ENCODE measurements around the gene LENG1.

DNA sequence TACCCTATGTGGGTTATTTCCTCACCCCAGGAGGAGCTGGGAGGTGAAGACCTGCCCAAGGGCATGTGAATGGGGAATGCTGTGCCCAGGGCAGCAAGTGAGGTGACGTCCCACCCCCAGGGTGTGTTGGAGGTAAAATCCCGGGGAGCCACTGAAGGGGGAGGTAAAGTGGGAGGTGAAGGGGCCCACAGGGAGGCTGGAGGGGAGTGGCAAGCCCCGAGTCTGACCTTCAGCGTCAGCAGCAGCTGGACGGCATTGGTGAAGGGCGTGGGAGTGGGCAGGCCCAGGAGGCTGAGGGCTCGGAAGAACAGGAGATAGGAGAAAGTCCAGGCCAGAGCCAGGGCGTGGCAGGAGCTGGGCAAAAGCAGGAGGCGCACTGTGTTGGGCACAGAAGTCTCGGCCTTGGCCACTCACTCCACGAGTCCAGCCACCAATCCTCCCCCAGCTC lies 27.4 kb upstream of the LENG1 start:
- TF ChIP-seq EZH2phosphoT487 (conservative IDR thresholded peaks at IDR 0.05; ENCODE audit: low read length) (no peak), CTCF (IDR thresholded peaks at IDR 0.05; ENCODE audit: insufficient read depth, low read length, poor library complexity, severe bottlenecking) (no peak)
